Measurements from ENCODE around the gene FGG. TPM values are rescaled to one million over a fixed set of nuclear protein-coding genes. Genes with fewer than 3 reads are reported as not detected.

FGG gene
- total RNA-seq (2016; rRNA removed; fragmentation: Illumina TruSeq; extraction: Trizol) (1,495 and 2,423 TPM in 2 replicates), polyA plus RNA-seq (2011; rRNA removed) (1,030 and 1,037 TPM in 2 replicates), polyA minus RNA-seq (2011; rRNA and poly(A)+ RNA removed; ENCODE audit: low replicate concordance) (0.72 and 295 TPM in 2 replicates), Bru-seq, nascent RNA (percentile 100 among the genes with signal in this experiment), BruChase-seq, experiment 1, labeled RNA remaining after a 6-hour chase (percentile 100 among the genes with signal in this experiment), BruChase-seq, experiment 2, labeled RNA remaining after a 2-hour chase (percentile 99 among the genes with signal in this experiment)
- 401 and 461 TPM in 2 replicates for total RNA-seq (2016; cell fraction: cytosol; rRNA removed; fragmentation: Illumina TruSeq; extraction: Trizol; ENCODE audit: low read depth)
- 1,449 and 2,438 TPM in 2 replicates for total RNA-seq (2016; cell fraction: insoluble cytoplasmic fraction; rRNA removed; fragmentation: Illumina TruSeq; extraction: Trizol)
- total RNA-seq (2016; cell fraction: membrane; rRNA removed; fragmentation: Illumina TruSeq; extraction: Trizol), result 624 and 702 TPM in 2 replicates
- total RNA-seq (2016; cell fraction: nucleus; rRNA removed; fragmentation: Illumina TruSeq; extraction: Trizol), result 2,130 and 2,392 TPM in 2 replicates
- polyA plus RNA-seq (2011; cell fraction: cytosol; rRNA removed), result 571 and 1,106 TPM in 2 replicates
- polyA plus RNA-seq (2011; cell fraction: nucleus; rRNA removed), result 235 and 339 TPM in 2 replicates
- 1,249 and 1,529 TPM in 2 replicates for polyA plus RNA-seq (2012)
- 421 and 430 TPM in 2 replicates for polyA plus RNA-seq (2016; cell fraction: cytosol; fragmentation: Illumina TruSeq; extraction: Trizol; ENCODE audit: low read depth)
- polyA plus RNA-seq (2016; cell fraction: insoluble cytoplasmic fraction; fragmentation: Illumina TruSeq; extraction: Trizol; ENCODE audit: low read depth), result 1,324 and 1,381 TPM in 2 replicates
- 463 and 496 TPM in 2 replicates for polyA plus RNA-seq (2016; cell fraction: membrane; fragmentation: Illumina TruSeq; extraction: Trizol; ENCODE audit: low read depth)
- 2,640 and 2,884 TPM in 2 replicates for polyA plus RNA-seq (2016; cell fraction: nucleus; fragmentation: Illumina TruSeq; extraction: Trizol; ENCODE audit: insufficient read depth, low read depth)
- 285 and 453 TPM in 2 replicates for polyA minus RNA-seq (2011; cell fraction: cytosol; rRNA and poly(A)+ RNA removed)
- 263 and 473 TPM in 2 replicates for polyA minus RNA-seq (2011; cell fraction: nucleus; rRNA and poly(A)+ RNA removed)
- long read RNA-seq, experiment 1, transcript FGG-210 (4 exons, 996 nt), result minor isoform, 23 of 3,589 reads
- long read RNA-seq, experiment 1, transcript FGG-203 (10 exons, 1,760 nt), result major isoform, 2,925 of 3,589 reads
- long read RNA-seq, experiment 1, transcript FGG-211 (3 exons, 354 nt), result minor isoform, 21 of 3,589 reads
- long read RNA-seq, experiment 1, transcript FGG-201 (9 exons, 1,659 nt), result minor isoform, 253 of 3,589 reads
- long read RNA-seq, experiment 1, partial matches to known transcripts, result 113 of 3,589 reads
- long read RNA-seq, experiment 1, other reads (novel, unspliced or antisense), result 245 of 3,589 reads
- long read RNA-seq, experiment 2, transcript FGG-201 (9 exons, 1,659 nt), result minor isoform, 126 of 2,926 reads
- long read RNA-seq, experiment 2, transcript FGG-209 (4 exons, 1,573 nt), result minor isoform, 11 of 2,926 reads
- long read RNA-seq, experiment 2, transcript FGG-203 (10 exons, 1,760 nt), result major isoform, 1,563 of 2,926 reads
- long read RNA-seq, experiment 2, partial matches to known transcripts, result 1,025 of 2,926 reads
- long read RNA-seq, experiment 2, other reads (novel, unspliced or antisense), result 196 of 2,926 reads

DNA sequence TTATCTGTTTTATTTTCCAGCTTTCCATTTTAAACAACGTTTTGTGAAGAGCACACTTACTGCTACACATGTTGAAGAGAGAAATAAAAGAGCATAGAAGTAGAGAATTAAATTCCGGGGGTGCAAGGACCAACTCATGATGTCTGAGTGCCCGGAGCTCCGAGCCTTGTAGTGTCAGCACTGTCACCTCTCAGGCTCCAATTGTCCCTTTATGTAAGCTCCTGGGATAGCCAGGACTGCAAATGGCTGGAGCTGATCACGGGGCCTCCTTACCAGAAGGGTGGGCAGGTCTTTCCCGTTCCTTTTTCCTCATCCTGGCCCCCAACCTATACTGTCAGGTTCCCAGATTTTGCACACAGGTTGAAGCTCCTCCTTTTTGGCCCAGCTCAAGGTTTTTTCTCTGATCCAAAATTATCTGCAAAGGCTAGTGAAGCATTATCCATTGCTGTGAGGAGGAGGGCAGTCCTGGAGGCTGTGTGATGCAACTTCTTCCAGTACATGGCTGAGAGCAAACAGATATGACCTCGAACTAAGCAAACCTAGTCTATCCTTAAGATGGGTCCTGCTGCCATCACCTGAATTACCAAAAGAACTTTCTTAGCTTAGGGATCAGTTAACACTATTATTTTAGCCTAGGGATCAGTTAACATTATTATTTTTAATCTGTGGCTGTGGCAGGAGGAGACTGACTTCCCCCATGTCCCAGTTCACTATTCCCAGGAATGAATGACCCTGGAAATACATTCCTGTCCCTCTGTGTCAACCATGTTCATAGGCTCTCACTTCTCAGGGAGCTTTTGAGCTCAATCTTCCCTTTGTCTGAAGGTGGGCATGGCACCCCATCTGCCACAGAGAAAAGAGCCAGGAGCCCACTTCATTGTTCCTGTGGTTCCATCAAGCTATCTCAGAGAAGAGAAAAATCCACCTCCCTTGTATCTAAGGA is at the start of gene FGG:
Gene FGG, minus strand, starts transcription at position 185 of the 943 bp plus-strand sequence. Its CDS starts 47 bp downstream, at position 138.
- H2AFZ ChIP-seq (ENCODE audit: low read length), result no peak within 1 kb of the TSS
- TF ChIP-seq NCOA5 (CRISPR knock-in tag; IDR thresholded peaks at IDR 0.05) (no peak), ZNF768 (CRISPR knock-in tag; IDR thresholded peaks at IDR 0.05) (no peak), ZNF772 (CRISPR knock-in tag; IDR thresholded peaks at IDR 0.05) (0 out of 2 replicates have a peak, but pooled peaks have one; percentile 40), ZNF30 (CRISPR knock-in tag; IDR thresholded peaks at IDR 0.05) (no peak), SNRNP70 (IDR thresholded peaks at IDR 0.05; ENCODE audit: low read depth, low read length) (no peak), TFAP4 (IDR thresholded peaks at IDR 0.05; ENCODE audit: borderline replicate concordance, low read depth) (no peak), CC2D1A (CRISPR knock-in tag; IDR thresholded peaks at IDR 0.05) (no peak), NCOR1 (IDR thresholded peaks at IDR 0.05; ENCODE audit: borderline replicate concordance, low read length) (peak; percentile 60; the same call in 1 of the 2 replicates), ZNF234 (CRISPR knock-in tag; conservative IDR thresholded peaks at IDR 0.05) (no peak)
- TF ChIP-seq, protein P1, sequence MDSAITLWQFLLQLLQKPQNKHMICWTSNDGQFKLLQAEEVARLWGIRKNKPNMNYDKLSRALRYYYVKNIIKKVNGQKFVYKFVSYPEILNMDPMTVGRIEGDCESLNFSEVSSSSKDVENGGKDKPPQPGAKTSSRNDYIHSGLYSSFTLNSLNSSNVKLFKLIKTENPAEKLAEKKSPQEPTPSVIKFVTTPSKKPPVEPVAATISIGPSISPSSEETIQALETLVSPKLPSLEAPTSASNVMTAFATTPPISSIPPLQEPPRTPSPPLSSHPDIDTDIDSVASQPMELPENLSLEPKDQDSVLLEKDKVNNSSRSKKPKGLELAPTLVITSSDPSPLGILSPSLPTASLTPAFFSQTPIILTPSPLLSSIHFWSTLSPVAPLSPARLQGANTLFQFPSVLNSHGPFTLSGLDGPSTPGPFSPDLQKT (CRISPR knock-in tag; IDR thresholded peaks at IDR 0.05; ENCODE audit: borderline replicate concordance), result no peak
- TF ChIP-seq, protein P2, sequence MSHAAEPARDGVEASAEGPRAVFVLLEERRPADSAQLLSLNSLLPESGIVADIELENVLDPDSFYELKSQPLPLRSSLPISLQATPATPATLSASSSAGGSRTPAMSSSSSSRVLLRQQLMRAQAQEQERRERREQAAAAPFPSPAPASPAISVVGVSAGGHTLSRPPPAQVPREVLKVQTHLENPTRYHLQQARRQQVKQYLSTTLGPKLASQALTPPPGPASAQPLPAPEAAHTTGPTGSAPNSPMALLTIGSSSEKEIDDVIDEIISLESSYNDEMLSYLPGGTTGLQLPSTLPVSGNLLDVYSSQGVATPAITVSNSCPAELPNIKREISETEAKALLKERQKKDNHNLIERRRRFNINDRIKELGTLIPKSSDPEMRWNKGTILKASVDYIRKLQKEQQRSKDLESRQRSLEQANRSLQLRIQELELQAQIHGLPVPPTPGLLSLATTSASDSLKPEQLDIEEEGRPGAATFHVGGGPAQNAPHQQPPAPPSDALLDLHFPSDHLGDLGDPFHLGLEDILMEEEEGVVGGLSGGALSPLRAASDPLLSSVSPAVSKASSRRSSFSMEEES (CRISPR knock-in tag; IDR thresholded peaks at IDR 0.05), result peak; percentile 49; the same call in 1 of the 2 replicates

More for the DNA sequence above, at the start of gene FGG:
- Histone ChIP-seq H4K20me1 (ENCODE audit: insufficient read depth, low read length) (no peaks in the 10 kb centered on the region), H3K4me2 (ENCODE audit: low read depth, low read length) (peak within 1 kb of the TSS; percentile 73), H3K79me2 (ENCODE audit: insufficient read depth, low read length) (peaks cover 42% of the 10 kb centered on the region), H3K36me3 (replicated peaks in 1 of 2; ENCODE audit: control insufficient read depth in 1 of 2, insufficient read depth in 2 of 2, low read length in 2 of 2) (peaks cover 2 to 21% of the 10 kb centered on the region in 2 experiments; a peak in 4 of 5 replicates), H3K27ac (ENCODE audit: extremely low read length, insufficient read depth, low read length) (peak within 1 kb of the TSS; percentile 78), H3K4me3 (replicated peaks in 1 of 3; ENCODE audit: insufficient read depth in 1 of 3, low read depth in 2 of 3, low read length in 3 of 3) (peak within 1 kb of the TSS; percentile 67 to 74 (median 67)), H3K9ac (ENCODE audit: insufficient read depth, low read depth, low read length) (peak within 1 kb of the TSS; percentile 72), H3K4me1 (ENCODE audit: insufficient read depth, low read length) (peaks cover 70% of the 10 kb centered on the region), H3K27me3 (ENCODE audit: control insufficient read depth in 1 of 2, insufficient read depth in 2 of 2, low read length in 2 of 2) (no peaks in the 10 kb centered on the region), H3K9me3 (ENCODE audit: low read length) (no peaks in the 10 kb centered on the region)
- ChIA-PET POLR2A (interaction anchor here (1.0 to 15.2 kb wide), 13 partner anchors 10 to 63 kb away, joined by 4 to 468 read pairs (median 12); partner anchors contain the start of genes FGA, FGB and PLRG1), CTCF (ENCODE audit: low intra/inter-chr PET ratio, low total read pairs) (no interaction called here)
- FAIRE-seq (peak; percentile 96), DNase-seq (ENCODE audit: low spot score) (peak; percentile 91), ATAC-seq (peak; percentile 98)
- intact Hi-C loops (cut with micrococcal nuclease; ENCODE audit: unreplicated experiment) (loop anchor here (2.0 kb wide), 1 partner anchor 14 kb away; no protein-coding TSS in a partner anchor), in situ Hi-C loops (cut with HindIII; ENCODE audit: extremely low pct_ligation_motif_present, low pct_unique_long_range_greater_than_20kb) (no loop called here)
- TSS peak; percentile 91 for BruUV-seq (replicated peaks)
- 2% methylated on average over 6 of the region's 7 CpGs for WGBS (ENCODE audit: low lambda C conversion rate)

Data from HepG2 (cell line).